ENCODE data around the gene MCF2L.

DNA sequence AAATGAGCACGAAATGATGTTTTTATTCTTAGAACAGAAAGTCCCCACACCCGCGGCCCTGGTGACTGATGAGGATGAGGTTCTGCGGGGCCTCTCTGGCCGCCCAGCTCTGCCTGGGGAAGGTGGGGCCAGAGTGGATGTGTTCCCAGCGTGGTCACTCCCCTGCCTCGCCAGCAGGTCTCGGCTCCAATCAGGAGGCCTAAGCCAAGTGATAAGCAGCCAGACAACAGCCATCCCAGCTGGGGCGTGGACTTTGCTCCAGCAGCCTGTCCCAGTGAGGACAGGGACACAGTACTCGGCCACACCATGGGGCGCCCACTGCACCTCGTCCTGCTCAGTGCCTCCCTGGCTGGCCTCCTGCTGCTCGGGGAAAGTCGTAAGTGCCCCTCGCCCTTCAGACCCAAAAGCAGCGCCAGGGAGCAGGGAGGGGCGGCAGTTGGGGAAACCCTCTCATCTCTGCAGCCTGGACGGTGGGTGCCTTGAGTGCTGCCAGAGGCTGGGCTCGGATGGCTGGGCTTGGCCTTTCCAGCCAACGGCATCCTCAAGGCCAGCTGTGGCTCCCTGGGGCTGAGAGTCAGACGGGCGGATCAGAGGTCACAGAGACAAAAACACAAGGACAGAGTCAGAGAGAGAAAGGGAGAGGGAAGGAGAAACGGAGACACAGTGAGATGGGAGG is 153.7 kb downstream of the MCF2L start, which contains the start of gene F10:
- TF ChIP-seq, protein P1, sequence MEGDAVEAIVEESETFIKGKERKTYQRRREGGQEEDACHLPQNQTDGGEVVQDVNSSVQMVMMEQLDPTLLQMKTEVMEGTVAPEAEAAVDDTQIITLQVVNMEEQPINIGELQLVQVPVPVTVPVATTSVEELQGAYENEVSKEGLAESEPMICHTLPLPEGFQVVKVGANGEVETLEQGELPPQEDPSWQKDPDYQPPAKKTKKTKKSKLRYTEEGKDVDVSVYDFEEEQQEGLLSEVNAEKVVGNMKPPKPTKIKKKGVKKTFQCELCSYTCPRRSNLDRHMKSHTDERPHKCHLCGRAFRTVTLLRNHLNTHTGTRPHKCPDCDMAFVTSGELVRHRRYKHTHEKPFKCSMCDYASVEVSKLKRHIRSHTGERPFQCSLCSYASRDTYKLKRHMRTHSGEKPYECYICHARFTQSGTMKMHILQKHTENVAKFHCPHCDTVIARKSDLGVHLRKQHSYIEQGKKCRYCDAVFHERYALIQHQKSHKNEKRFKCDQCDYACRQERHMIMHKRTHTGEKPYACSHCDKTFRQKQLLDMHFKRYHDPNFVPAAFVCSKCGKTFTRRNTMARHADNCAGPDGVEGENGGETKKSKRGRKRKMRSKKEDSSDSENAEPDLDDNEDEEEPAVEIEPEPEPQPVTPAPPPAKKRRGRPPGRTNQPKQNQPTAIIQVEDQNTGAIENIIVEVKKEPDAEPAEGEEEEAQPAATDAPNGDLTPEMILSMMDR (conservative IDR thresholded peaks at IDR 0.05; ENCODE audit: low read depth, low read length): no peak
- no peak for TF ChIP-seq EZH2 (IDR thresholded peaks at IDR 0.05; ENCODE audit: borderline replicate concordance, low read depth, low read length, poor library complexity, severe bottlenecking)
